Endothelial cell of umbilical vein (primary cell): Measurements from ENCODE around the gene DNM2. TPM values are rescaled to one million over a fixed set of nuclear protein-coding genes. Genes with fewer than 3 reads are reported as not detected.

Experiments used
- BruUV-seq: library from RNA; stranded (reverse); fragments of 400-500 nt; replicated peaks from 2 replicates; lab custom pipeline; 2021; lab: Mats Ljungman, UMichigan
- CTCF ChIA-PET: fragments of 300-600, 350-600 bp; sonication (Branson Sonifier 250); formaldehyde crosslinking; loops from one replicate; lab custom pipeline; 2021; ENCODE audit warnings: antibody characterized with exemption, inconsistent platforms; lab: Charles Lee
- POLR2A ChIA-PET: fragments of 300-600, 350-600 bp; sonication (Branson Sonifier 250); formaldehyde crosslinking; loops from one replicate; lab custom pipeline; 2021; ENCODE audit warnings: antibody characterized with exemption, inconsistent platforms; lab: Charles Lee
- DNase-seq: peaks from one replicate; pipeline ENCODE4 v3.0.0-alpha.2; 2011; ENCODE audit warnings: low read depth, low spot score
- FAIRE-seq: peaks from 2 replicates; lab custom pipeline; 2011; peaks lifted over from hg19 to GRCh38; lab: Jason Lieb, UNC
- H2AFZ ChIP-seq: 2 replicates; pipeline ENCODE4 v1.6.0; 2012; ENCODE audit warnings: low read depth, low read length, control low read depth, inconsistent platforms
- H3K27ac ChIP-seq: 2 replicates; pipeline ENCODE4 v1.5.1; 2011; ENCODE audit warnings: low read depth, mild to moderate bottlenecking, control low read depth, low read length, moderate library complexity; ENCODE audit not compliant: insufficient read depth
- H3K27me3 ChIP-seq, 2 experiments: 2 replicates each; pipeline versions ENCODE4 v1.6.0 to v1.6.1; 2011; ENCODE audit warnings: low read length in 2 of 2, mixed read lengths in 1 of 2; ENCODE audit not compliant: control insufficient read depth in 2 of 2, insufficient read depth in 2 of 2
- H3K36me3 ChIP-seq, 2 experiments: 2 replicates in 1 of 2; 3 replicates in 1 of 2; pipeline ENCODE4 v1.5.1; 2011; ENCODE audit warnings: low read length in 2 of 2, mild to moderate bottlenecking in 1 of 2, moderate library complexity in 1 of 2; ENCODE audit not compliant: control insufficient read depth in 2 of 2, insufficient read depth in 2 of 2; ENCODE audit errors: extremely low read depth in 1 of 2
- H3K4me1 ChIP-seq: 3 replicates; pipeline ENCODE4 v1.5.1; 2011; ENCODE audit warnings: mild to moderate bottlenecking, low read length; ENCODE audit not compliant: control insufficient read depth, insufficient read depth; ENCODE audit errors: extremely low read depth
- H3K4me2 ChIP-seq: 2 replicates; pipeline ENCODE4 v1.6.1; 2011; ENCODE audit warnings: low read length, control low read depth, mixed read lengths; ENCODE audit not compliant: insufficient read depth
- H3K4me3 ChIP-seq, 3 experiments: fragments of 200-600 bp in 1 of 3; sonication (generic), shearing (Covaris generic) in 1 of 3; replicated peaks in 1 of 3; 2 replicates each; pipeline ENCODE4 v1.5.1; 2011 to 2016; ENCODE audit warnings: control low read depth in 3 of 3, low read length in 3 of 3, mild to moderate bottlenecking in 2 of 3, inconsistent platforms in 1 of 3, low read depth in 1 of 3, moderate library complexity in 1 of 3; ENCODE audit not compliant: insufficient read depth in 1 of 3
- H3K79me2 ChIP-seq: 2 replicates; pipeline ENCODE4 v1.6.0; 2012; ENCODE audit warnings: low read length, inconsistent platforms; ENCODE audit not compliant: control insufficient read depth, insufficient read depth
- H3K9ac ChIP-seq: replicated peaks from 2 replicates; pipeline ENCODE3; 2011; ENCODE audit warnings: low read length, control low read depth; ENCODE audit not compliant: insufficient read depth; ENCODE audit errors: extremely low read depth
- H3K9me1 ChIP-seq: replicated peaks from 3 replicates; pipeline ENCODE4 v1.6.0; 2011; ENCODE audit warnings: mild to moderate bottlenecking, low read length; ENCODE audit not compliant: control insufficient read depth, insufficient read depth; ENCODE audit errors: extremely low read depth
- H3K9me3 ChIP-seq: replicated peaks from 2 replicates; pipeline ENCODE4 v1.5.1; 2012; ENCODE audit warnings: low read length, inconsistent platforms; ENCODE audit not compliant: control insufficient read depth, insufficient read depth
- H4K20me1 ChIP-seq: replicated peaks from 2 replicates; pipeline ENCODE3; 2011; ENCODE audit warnings: mild to moderate bottlenecking, low read length; ENCODE audit not compliant: control insufficient read depth, insufficient read depth; ENCODE audit errors: extremely low read depth
- CTCF ChIP-seq, 2 donors: IDR thresholded peaks; 1 replicate in 1 of 2; 2 replicates in 1 of 2; pipeline ENCODE4 v1.5.1; 2011; ENCODE audit warnings: low read length in 2 of 2, mild to moderate bottlenecking in 2 of 2, moderate library complexity in 2 of 2, control low read depth in 1 of 2, inconsistent platforms in 1 of 2, low read depth in 1 of 2; ENCODE audit not compliant: insufficient read depth in 1 of 2; ENCODE audit errors: extremely low read depth in 1 of 2
- EZH2 ChIP-seq: IDR thresholded peaks from 2 replicates; pipeline ENCODE4 v1.6.1; 2012; ENCODE audit warnings: borderline replicate concordance, low read depth, mild to moderate bottlenecking, moderate library complexity, low read length, inconsistent platforms; ENCODE audit not compliant: severe bottlenecking
- GATA2 ChIP-seq: IDR thresholded peaks from 2 replicates; pipeline ENCODE4 v1.7.0; 2011; ENCODE audit warnings: low read depth, mild to moderate bottlenecking, moderate library complexity, mixed read lengths, low read length; ENCODE audit not compliant: insufficient read length, insufficient read depth
- JUN ChIP-seq: IDR thresholded peaks from 2 replicates; pipeline ENCODE4 v1.6.1; 2011; ENCODE audit warnings: borderline replicate concordance, low read depth; ENCODE audit not compliant: insufficient read length, insufficient read depth
- MYC ChIP-seq: IDR thresholded peaks from one replicate; pipeline ENCODE4 v1.6.1; 2011; ENCODE audit warnings: mild to moderate bottlenecking, low read depth, low read length
- POLR2A ChIP-seq: IDR thresholded peaks from 2 replicates; pipeline ENCODE4 v1.6.1; 2012; ENCODE audit warnings: low read depth, mild to moderate bottlenecking, control low read depth, low read length
- POLR2AphosphoS5 ChIP-seq: IDR thresholded peaks from 2 replicates; pipeline ENCODE4 v1.6.1; 2012; ENCODE audit warnings: low read depth, mild to moderate bottlenecking, control low read depth, low read length, moderate library complexity; ENCODE audit not compliant: insufficient read depth
- dilution Hi-C: fragments of 300-500 bp; cut with MboI; formaldehyde crosslinking; loops from one replicate; pipeline ENCODE4 v1.15.0; 2019; ENCODE audit warnings: low sequenced_read_pairs; ENCODE audit not compliant: extremely low pct_ligation_motif_present
- intact Hi-C: fragments of 100-400 bp; cut with micrococcal nuclease; formaldehyde crosslinking; loops from one replicate; pipeline ENCODE4 v1.10.0; 2022
- polyA plus RNA-seq, 4 experiments: library from polyadenylated mRNA; depleted of rRNA in 3 of 4; stranded (reverse) in 3 of 4; unstranded in 1 of 4; fragments of >200 nt; gene quantifications; 2 replicates each; pipeline versions ENCODE4 v1.2.1 to v1.2.3, GENCODE V29; 2011 to 2012; ENCODE audit warnings: missing spikeins in 1 of 4
- total RNA-seq: library from RNA; stranded (reverse); gene quantifications from 2 replicates; pipeline ENCODE4 v1.2.3, GENCODE V29; 2021

DNM2 gene
- total and polyA plus RNA-seq, 2 donors (not counting 3 experiments of a cell fraction or from before 2014, with no cell fraction given) = 81.8 to 175 TPM

GRCh38 chr19:10839114-10840050 is 121.5 kb downstream of the DNM2 start:
- Histone ChIP-seq H3K9me1 (no peaks in the 10 kb centered on the region), H3K9ac (no peak overlapping the region), H3K79me2 (no peaks in the 10 kb centered on the region), H3K9me3 (no peaks in the 10 kb centered on the region), H3K4me3 (no peak overlapping the region), H3K36me3 (no peaks in the 10 kb centered on the region), H3K4me2 (no peak overlapping the region), H4K20me1 (no peaks in the 10 kb centered on the region), H3K27me3 (no peaks in the 10 kb centered on the region), H2AFZ (no peak overlapping the region), H3K4me1 (peaks cover 9% of the 10 kb centered on the region), H3K27ac (no peak overlapping the region)
- no peak for FAIRE-seq
- TF ChIP-seq JUN (no peak), EZH2 (no peak), POLR2AphosphoS5 (no peak), POLR2A (no peak), GATA2 (no peak), CTCF (IDR thresholded peaks at IDR 0.05; ENCODE audit: extremely low read depth in 1 of 2, insufficient read depth in 1 of 2, low read depth in 1 of 2, low read length in 2 of 2) (no peak), MYC (no peak)
- intact Hi-C loops = no loop called here
- no TSS peak for BruUV-seq
- ChIA-PET CTCF (interaction anchor here (0.6 to 2.9 kb wide), 6 partner anchors 10 to 60 kb away, joined by 3 to 19 read pairs (median 4); partner anchors contain the start of gene CARM1), POLR2A (no interaction called here)
- no peak for DNase-seq
- dilution Hi-C loops = no loop called here
